Uterus (tissue), 2 donors: Measurements from ENCODE around the gene PTS.

ENCODE experiments used
- CTCF ChIP-seq, 4 experiments: fragments of 200-600 bp in 2 of 4; fragments of 450-650 bp in 2 of 4; sonication (generic) in 2 of 4; IDR thresholded peaks; one replicate each; pipeline ENCODE4 v1.5.1; 2016 to 2019; ENCODE audit warnings: antibody characterized with exemption in 4 of 4, mild to moderate bottlenecking in 2 of 4, moderate library complexity in 1 of 4
- POLR2A ChIP-seq, 2 donors: fragments of 450-650 bp; IDR thresholded peaks; one replicate each; pipeline ENCODE4 v1.6.1; 2016; ENCODE audit warnings: antibody characterized with exemption in 2 of 2, mild to moderate bottlenecking in 1 of 2, moderate library complexity in 1 of 2

GRCh38 chr11:112235750-112236390 is 9.6 kb downstream of the PTS start:
- no peak for TF ChIP-seq CTCF (IDR thresholded peaks at IDR 0.05)
- TF ChIP-seq POLR2A (IDR thresholded peaks at IDR 0.05): no peak
